ENCODE data around the gene KDM5B. TPM values are rescaled to one million over a fixed set of nuclear protein-coding genes. Genes with fewer than 3 reads are reported as not detected.

Gene KDM5B
- total and polyA plus RNA-seq, 9 of the 15 experiments (the other 6 are each of a cell fraction or from before 2014, with no cell fraction given), result 15.4 to 90.6 (median 57.1) TPM

GRCh38 chr1:202810615-202811295 lies 2.5 kb upstream of the KDM5B start, which contains the start of gene PCAT6 (continued):
- TF ChIP-seq ZNF232 (CRISPR knock-in tag; IDR thresholded peaks at IDR 0.05) (no peak), TOE1 (IDR thresholded peaks at IDR 0.05; ENCODE audit: borderline replicate concordance) (peak; percentile 72), TOE1 (CRISPR knock-in tag; IDR thresholded peaks at IDR 0.05; ENCODE audit: borderline replicate concordance, low read depth) (no peak), ZNF318 (IDR thresholded peaks at IDR 0.05; ENCODE audit: borderline replicate concordance in 1 of 2, low read depth in 1 of 2) (peak in 1 of 2 experiments; percentile 90; a peak in 2 of 4 replicates), ZNF324 (CRISPR knock-in tag; IDR thresholded peaks at IDR 0.05) (no peak), ZBTB5 (IDR thresholded peaks at IDR 0.05) (no peak), ZNF431 (CRISPR knock-in tag; IDR thresholded peaks at IDR 0.05) (peak; percentile 40; the same call in 1 of the 2 replicates), ZNF717 (CRISPR knock-in tag; IDR thresholded peaks at IDR 0.05) (no peak), NFXL1 (CRISPR knock-in tag; IDR thresholded peaks at IDR 0.05) (no peak), HCFC1 (IDR thresholded peaks at IDR 0.05; ENCODE audit: low read depth, low read length) (peak; percentile 58), ZFP30 (CRISPR knock-in tag; IDR thresholded peaks at IDR 0.05; ENCODE audit: borderline replicate concordance) (no peak), ZFP91 (CRISPR knock-in tag; IDR thresholded peaks at IDR 0.05) (peak; percentile 79), PML (IDR thresholded peaks at IDR 0.05; ENCODE audit: low read length) (peak; percentile 56), POLR2H (tag; IDR thresholded peaks at IDR 0.05; ENCODE audit: low read depth) (peak; percentile 60), CHD4 (IDR thresholded peaks at IDR 0.05; ENCODE audit: insufficient read depth, insufficient replicate concordance, low read depth, low read length, poor library complexity, severe bottlenecking) (peak; percentile 1), CHD2 (IDR thresholded peaks at IDR 0.05; ENCODE audit: low read depth, low read length) (peak; percentile 91)

Data from K562 (cell line).